Stimulated activated naive B cell treated with anti-CD40 and anti-IgM and Interleukin-4, amounts not matched to agents 10 μg/mL and 1 μg/mL and 100 μg/mL, for 72 hours (primary cell): ENCODE data around the gene CABP7.

Source experiments
- ATAC-seq, 2 donors: fragments of 150-1000 bp; cut with Tn5 transposase; replicated peaks; 2 replicates each; pipeline ENCODE4 v1.10.0; 2021; ENCODE audit warnings: moderate library complexity in 1 of 2
- DNase-seq: peaks from one replicate; pipeline ENCODE4 v3.0.0; 2021
- H3K27ac Mint-ChIP-seq: one replicate; pipeline ENCODE4 v1.8.0; 2022; ENCODE audit warnings: mild to moderate bottlenecking, mixed read lengths
- H3K27me3 Mint-ChIP-seq, 2 donors: one replicate each; pipeline ENCODE4 v1.8.0; 2022; ENCODE audit warnings: mixed read lengths in 2 of 2
- H3K36me3 Mint-ChIP-seq, 2 donors: one replicate each; pipeline ENCODE4 v1.8.0; 2022; ENCODE audit warnings: mixed read lengths in 2 of 2, mild to moderate bottlenecking in 1 of 2
- H3K4me1 Mint-ChIP-seq, 2 donors: one replicate each; pipeline ENCODE4 v1.8.0; 2022; ENCODE audit warnings: mixed read lengths in 2 of 2, mild to moderate bottlenecking in 1 of 2
- H3K4me3 Mint-ChIP-seq, 2 donors: one replicate each; pipeline ENCODE4 v1.8.0; 2022; ENCODE audit warnings: mild to moderate bottlenecking in 2 of 2, mixed read lengths in 2 of 2, moderate library complexity in 1 of 2
- H3K9me3 Mint-ChIP-seq, 2 donors: one replicate each; pipeline ENCODE4 v1.8.0; 2022; ENCODE audit warnings: mixed read lengths in 2 of 2, mild to moderate bottlenecking in 1 of 2

Gene CABP7

GRCh38 chr22:29707471-29707870 lies 12.3 kb upstream of the CABP7 start:
- Mint-ChIP-seq H3K4me3 (no peak overlapping the region), H3K36me3 (peaks cover 0 to 5% of the 10 kb centered on the region in 2 donors), H3K27me3 (peaks cover 5 to 35% of the 10 kb centered on the region in 2 donors), H3K27ac (no peak overlapping the region), H3K9me3 (no peaks in the 10 kb centered on the region), H3K4me1 (peaks cover 3 to 13% of the 10 kb centered on the region in 2 donors)
- no peak for DNase-seq
- ATAC-seq, result no peak

- no peak for ATAC-seq
- peaks cover 0 to 5% of the 10 kb centered on the region in 2 donors for H3K36me3 Mint-ChIP-seq
- no peaks in the 10 kb centered on the region for H3K9me3 Mint-ChIP-seq
- H3K4me3 Mint-ChIP-seq, result no peak overlapping the region
- peaks cover 19 to 47% of the 10 kb centered on the region in 2 donors for H3K27me3 Mint-ChIP-seq
- no peak for DNase-seq
- no peaks in the 10 kb centered on the region for H3K4me1 Mint-ChIP-seq
- no peak overlapping the region for H3K27ac Mint-ChIP-seq
These were observed 9.6 kb upstream of the CABP7 start for GRCh38 chr22:29710193-29710592.

- Mint-ChIP-seq H3K27me3 (peaks cover 23 to 52% of the 10 kb centered on the region in 2 donors), H3K36me3 (peaks cover 0 to 5% of the 10 kb centered on the region in 2 donors), H3K4me3 (no peak overlapping the region), H3K27ac (no peak overlapping the region), H3K4me1 (no peaks in the 10 kb centered on the region), H3K9me3 (no peaks in the 10 kb centered on the region)
- DNase-seq (no peak), ATAC-seq (no peak)
These were observed 8.7 kb upstream of the CABP7 start for GRCh38 chr22:29710922-29711593.

GRCh38 chr22:29712119-29712518 lies 7.7 kb upstream of the CABP7 start:
- Mint-ChIP-seq H3K27ac (no peak overlapping the region), H3K4me1 (no peaks in the 10 kb centered on the region), H3K9me3 (no peaks in the 10 kb centered on the region), H3K36me3 (peaks cover 0 to 4% of the 10 kb centered on the region in 2 donors), H3K27me3 (peaks cover 33 to 62% of the 10 kb centered on the region in 2 donors), H3K4me3 (no peak overlapping the region)
- no peak for DNase-seq
- no peak for ATAC-seq

GRCh38 chr22:29713156-29713727 lies 6.6 kb upstream of the CABP7 start:
- DNase-seq, result no peak
- no peaks in the 10 kb centered on the region for H3K4me1 Mint-ChIP-seq
- no peak overlapping the region for H3K27ac Mint-ChIP-seq
- peak in 1 of 2 donors; percentile 7 for ATAC-seq
- H3K9me3 Mint-ChIP-seq, result no peaks in the 10 kb centered on the region
- peaks cover 41 to 64% of the 10 kb centered on the region in 2 donors for H3K27me3 Mint-ChIP-seq
- no peak overlapping the region for H3K4me3 Mint-ChIP-seq
- H3K36me3 Mint-ChIP-seq, result no peaks in the 10 kb centered on the region

- no peak overlapping the region for H3K4me3 Mint-ChIP-seq
- peaks cover 6 to 9% of the 10 kb centered on the region in 2 donors for H3K4me1 Mint-ChIP-seq
- H3K27me3 Mint-ChIP-seq, result peaks cover 56 to 68% of the 10 kb centered on the region in 2 donors
- no peaks in the 10 kb centered on the region for H3K9me3 Mint-ChIP-seq
- DNase-seq (no peak), ATAC-seq (no peak)
- no peak overlapping the region for H3K27ac Mint-ChIP-seq
- no peaks in the 10 kb centered on the region for H3K36me3 Mint-ChIP-seq
These were observed 4.6 kb upstream of the CABP7 start for GRCh38 chr22:29715240-29715639.

GRCh38 chr22:29715705-29716104 lies 4.1 kb upstream of the CABP7 start:
- no peaks in the 10 kb centered on the region for H3K36me3 Mint-ChIP-seq
- peaks cover 6 to 9% of the 10 kb centered on the region in 2 donors for H3K4me1 Mint-ChIP-seq
- H3K4me3 Mint-ChIP-seq, result no peak overlapping the region
- H3K9me3 Mint-ChIP-seq, result no peaks in the 10 kb centered on the region
- no peak for ATAC-seq
- H3K27ac Mint-ChIP-seq, result no peak overlapping the region
- DNase-seq, result no peak
- peaks cover 56 to 66% of the 10 kb centered on the region in 2 donors for H3K27me3 Mint-ChIP-seq

- Mint-ChIP-seq H3K9me3 (no peaks in the 10 kb centered on the region), H3K4me1 (peaks cover 6 to 9% of the 10 kb centered on the region in 2 donors), H3K27me3 (peaks cover 61 to 72% of the 10 kb centered on the region in 2 donors), H3K36me3 (no peaks in the 10 kb centered on the region), H3K27ac (no peak overlapping the region), H3K4me3 (no peak overlapping the region)
- DNase-seq (no peak), ATAC-seq (peak; percentile 41 to 59)
These were observed 2.8 kb upstream of the CABP7 start for GRCh38 chr22:29716814-29717545.

- Mint-ChIP-seq H3K4me3 (no peak overlapping the region), H3K4me1 (peaks cover 6 to 9% of the 10 kb centered on the region in 2 donors), H3K9me3 (no peaks in the 10 kb centered on the region), H3K27me3 (peaks cover 63 to 76% of the 10 kb centered on the region in 2 donors), H3K36me3 (no peaks in the 10 kb centered on the region), H3K27ac (no peak overlapping the region)
- DNase-seq (no peak), ATAC-seq (no peak)
These were observed 2.0 kb upstream of the CABP7 start for GRCh38 chr22:29717789-29718188.

- peaks cover 61 to 71% of the 10 kb centered on the region in 2 donors for H3K27me3 Mint-ChIP-seq
- no peaks in the 10 kb centered on the region for H3K36me3 Mint-ChIP-seq
- H3K9me3 Mint-ChIP-seq, result no peaks in the 10 kb centered on the region
- ATAC-seq (no peak), DNase-seq (no peak)
- H3K4me1 Mint-ChIP-seq, result peaks cover 6 to 9% of the 10 kb centered on the region in 2 donors
- H3K27ac Mint-ChIP-seq, result peak overlapping the region; percentile 25
- H3K4me3 Mint-ChIP-seq, result peak overlapping the region; percentile 67 to 77
These were observed 579 bp upstream of the CABP7 start for GRCh38 chr22:29718949-29719898.

- ATAC-seq (no peak), DNase-seq (no peak)
- H3K9me3 Mint-ChIP-seq, result no peaks in the 10 kb centered on the region
- no peaks in the 10 kb centered on the region for H3K36me3 Mint-ChIP-seq
- no peak overlapping the region for H3K4me3 Mint-ChIP-seq
- H3K27ac Mint-ChIP-seq, result no peak overlapping the region
- peaks cover 6 to 9% of the 10 kb centered on the region in 2 donors for H3K4me1 Mint-ChIP-seq
- peaks cover 56 to 71% of the 10 kb centered on the region in 2 donors for H3K27me3 Mint-ChIP-seq
These were observed 1.1 kb downstream of the CABP7 start for GRCh38 chr22:29720811-29721323.

GRCh38 chr22:29722151-29722550 lies 2.3 kb downstream of the CABP7 start:
- ATAC-seq, result no peak
- Mint-ChIP-seq H3K27ac (no peak overlapping the region), H3K36me3 (no peaks in the 10 kb centered on the region), H3K4me1 (peaks cover 9 to 10% of the 10 kb centered on the region in 2 donors), H3K27me3 (peaks cover 47 to 65% of the 10 kb centered on the region in 2 donors), H3K9me3 (no peaks in the 10 kb centered on the region), H3K4me3 (no peak overlapping the region)
- DNase-seq, result no peak

GRCh38 chr22:29722587-29722986 lies 2.8 kb downstream of the CABP7 start:
- DNase-seq, result no peak
- Mint-ChIP-seq H3K4me1 (peaks cover 9 to 12% of the 10 kb centered on the region in 2 donors), H3K27me3 (peaks cover 43 to 61% of the 10 kb centered on the region in 2 donors), H3K4me3 (no peak overlapping the region), H3K9me3 (no peaks in the 10 kb centered on the region), H3K36me3 (no peaks in the 10 kb centered on the region), H3K27ac (no peak overlapping the region)
- no peak for ATAC-seq
